Coronary artery (tissue), 2 donors: ENCODE results near the gene SMARCC2.

Experiments used
- DNase-seq: peaks from one replicate; pipeline ENCODE4 v3.0.0-alpha.2; 2017; ENCODE audit warnings: low spot score
- H3K27ac ChIP-seq, 2 donors: fragments of 200-600 bp; sonication (generic); one replicate each; pipeline ENCODE4 v1.5.1; 2016 to 2019
- H3K4me3 ChIP-seq: fragments of 200-600 bp; sonication (generic); 2 replicates; pipeline ENCODE4 v1.5.1; 2016; ENCODE audit warnings: mild to moderate bottlenecking, moderate library complexity
- TF ChIP-seq, protein P1 (sequence below): fragments of 200-600 bp; sonication (generic); IDR thresholded peaks from one replicate; pipeline ENCODE4 v1.5.1; 2019; ENCODE audit warnings: antibody characterized with exemption

SMARCC2 gene

DNA sequence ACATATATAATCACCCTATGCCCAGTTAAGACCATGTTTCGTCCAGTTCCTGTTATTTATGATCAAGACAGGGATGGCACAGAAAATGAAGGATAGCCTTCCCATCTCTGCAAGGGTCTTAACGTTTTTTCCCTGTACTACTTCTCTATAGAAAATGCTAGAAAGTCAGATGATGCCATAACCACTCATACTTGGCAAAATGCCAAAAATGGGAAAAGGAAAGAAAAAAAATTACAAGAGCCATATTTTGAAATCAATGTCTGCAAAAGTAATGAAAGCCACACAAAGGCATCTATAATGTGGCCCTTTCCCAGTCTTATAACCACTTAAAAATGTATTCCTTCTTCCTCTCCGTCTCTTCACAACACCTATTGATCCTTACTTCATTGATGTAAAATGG is 38.7 kb downstream of the SMARCC2 start:
- DNase-seq, result no peak
- Histone ChIP-seq H3K4me3 (no peak overlapping the region), H3K27ac (no peak overlapping the region)
- TF ChIP-seq, protein P1, sequence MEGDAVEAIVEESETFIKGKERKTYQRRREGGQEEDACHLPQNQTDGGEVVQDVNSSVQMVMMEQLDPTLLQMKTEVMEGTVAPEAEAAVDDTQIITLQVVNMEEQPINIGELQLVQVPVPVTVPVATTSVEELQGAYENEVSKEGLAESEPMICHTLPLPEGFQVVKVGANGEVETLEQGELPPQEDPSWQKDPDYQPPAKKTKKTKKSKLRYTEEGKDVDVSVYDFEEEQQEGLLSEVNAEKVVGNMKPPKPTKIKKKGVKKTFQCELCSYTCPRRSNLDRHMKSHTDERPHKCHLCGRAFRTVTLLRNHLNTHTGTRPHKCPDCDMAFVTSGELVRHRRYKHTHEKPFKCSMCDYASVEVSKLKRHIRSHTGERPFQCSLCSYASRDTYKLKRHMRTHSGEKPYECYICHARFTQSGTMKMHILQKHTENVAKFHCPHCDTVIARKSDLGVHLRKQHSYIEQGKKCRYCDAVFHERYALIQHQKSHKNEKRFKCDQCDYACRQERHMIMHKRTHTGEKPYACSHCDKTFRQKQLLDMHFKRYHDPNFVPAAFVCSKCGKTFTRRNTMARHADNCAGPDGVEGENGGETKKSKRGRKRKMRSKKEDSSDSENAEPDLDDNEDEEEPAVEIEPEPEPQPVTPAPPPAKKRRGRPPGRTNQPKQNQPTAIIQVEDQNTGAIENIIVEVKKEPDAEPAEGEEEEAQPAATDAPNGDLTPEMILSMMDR, result no peak

DNA sequence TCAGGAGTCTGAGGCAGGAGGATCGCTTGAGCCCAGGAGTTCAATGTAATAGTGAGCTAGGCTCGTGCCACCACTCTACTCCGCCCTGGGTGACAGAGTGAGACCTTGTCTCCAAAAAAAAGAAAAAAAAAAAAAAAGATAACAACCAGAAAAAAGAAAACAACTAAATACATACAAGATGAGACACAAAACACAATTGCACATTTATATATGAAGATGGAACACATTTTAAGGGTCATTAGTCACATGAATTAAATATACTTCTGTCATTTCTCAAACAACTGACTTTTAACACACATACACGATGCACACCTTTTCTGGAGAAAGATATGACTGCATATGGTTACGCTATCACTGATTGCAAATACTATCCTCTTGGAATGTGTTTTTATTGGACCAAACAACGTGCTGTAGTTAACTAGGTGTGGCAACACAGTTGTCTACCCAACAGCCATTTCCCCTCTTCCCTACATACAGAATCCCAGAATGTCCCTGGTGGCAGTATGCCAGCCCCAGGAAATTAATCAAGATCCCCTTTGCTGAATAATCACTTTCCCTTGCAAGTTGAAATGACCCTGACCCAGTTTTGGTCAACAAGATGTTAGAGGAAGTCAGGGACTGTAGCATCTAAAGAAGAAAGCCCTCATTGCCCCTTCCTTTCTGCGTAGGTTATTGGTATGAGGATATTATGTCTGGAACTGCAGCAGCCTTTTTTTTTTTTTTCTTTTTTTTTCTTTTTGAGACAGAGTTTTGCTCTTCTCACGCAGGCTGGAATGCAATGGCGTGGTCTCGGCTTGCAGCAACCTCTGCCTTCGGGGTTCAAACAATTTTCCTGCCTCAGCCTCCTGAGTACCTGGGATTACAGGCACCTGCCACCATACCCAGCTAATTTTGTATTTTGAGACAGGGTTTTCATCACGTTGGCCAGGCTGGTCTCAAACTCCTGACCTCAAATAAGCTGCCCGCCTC is 42.5 kb downstream of the SMARCC2 start:
- H3K4me3 ChIP-seq, result no peak overlapping the region
- DNase-seq, result no peak
- peak overlapping the region in 1 of 2 donors; percentile 72 for H3K27ac ChIP-seq
- TF ChIP-seq, protein P1, result no peak

DNA sequence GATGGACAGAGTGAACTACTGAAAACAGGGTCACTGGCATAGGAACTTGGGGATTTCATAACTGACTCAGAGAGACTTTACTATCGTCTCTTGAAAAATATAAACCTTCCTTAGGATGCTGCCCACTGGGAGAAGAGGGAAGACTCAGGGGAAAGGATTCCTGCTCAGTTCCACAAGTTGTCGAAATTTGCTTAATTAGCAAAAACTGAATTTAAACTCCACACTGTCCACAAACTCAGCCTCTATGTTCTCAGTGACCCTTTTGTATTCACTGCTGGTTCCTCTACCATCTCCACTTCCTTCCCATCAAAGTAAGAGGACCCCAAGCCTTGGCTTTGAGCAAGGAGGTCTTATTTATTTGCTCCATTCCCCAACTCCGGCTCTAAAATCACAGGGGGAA is 44.1 kb downstream of the SMARCC2 start:
- Histone ChIP-seq H3K4me3 (no peak overlapping the region), H3K27ac (no peak overlapping the region)
- DNase-seq, result no peak
- TF ChIP-seq, protein P1, result no peak

DNA sequence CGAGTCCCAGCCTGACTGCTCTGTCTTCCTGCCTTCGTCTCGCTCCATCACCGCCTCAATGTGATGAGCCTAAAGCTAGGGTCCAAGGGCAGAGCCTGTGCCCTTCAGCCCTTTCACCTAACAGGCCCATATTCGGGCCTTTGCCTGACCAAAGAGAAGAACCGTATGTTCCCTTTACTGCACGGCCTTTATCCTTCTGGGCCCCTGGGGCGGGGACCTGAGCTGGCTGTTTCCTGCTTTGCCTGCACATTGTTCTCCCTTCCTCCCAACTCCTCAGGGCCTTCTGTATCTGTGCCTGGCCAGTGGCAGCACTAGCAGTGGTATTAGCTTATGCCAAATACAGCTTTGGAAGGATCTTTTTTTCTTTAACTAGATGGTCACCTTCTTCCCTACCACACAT is 45.4 kb downstream of the SMARCC2 start:
- no peak overlapping the region for H3K4me3 ChIP-seq
- TF ChIP-seq, protein P1, result no peak
- H3K27ac ChIP-seq, result peak overlapping the region in 1 of 2 donors; percentile 64
- no peak for DNase-seq

DNA sequence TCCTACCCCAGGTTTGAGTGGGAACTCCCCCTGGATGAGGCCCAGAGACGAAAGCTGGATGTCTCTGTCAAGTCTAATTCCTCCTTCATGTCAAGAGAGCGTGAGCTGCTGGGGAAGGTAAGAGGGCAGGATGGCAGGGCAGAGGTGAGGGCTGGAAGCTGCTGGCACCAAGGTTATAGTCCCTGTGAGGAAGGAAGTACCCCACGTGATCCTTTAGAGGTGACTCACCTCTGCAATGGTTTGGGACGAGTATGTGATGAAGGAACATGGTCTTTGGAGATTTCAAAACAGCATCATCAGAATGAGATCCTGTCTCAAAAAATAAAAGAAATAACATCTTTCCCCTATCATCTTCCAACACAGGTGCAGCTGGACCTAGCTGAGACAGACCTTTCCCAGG is 46.1 kb downstream of the SMARCC2 start:
- no peak for DNase-seq
- TF ChIP-seq, protein P1, result no peak
- Histone ChIP-seq H3K4me3 (no peak overlapping the region), H3K27ac (peak overlapping the region in 1 of 2 donors; percentile 64)

DNA sequence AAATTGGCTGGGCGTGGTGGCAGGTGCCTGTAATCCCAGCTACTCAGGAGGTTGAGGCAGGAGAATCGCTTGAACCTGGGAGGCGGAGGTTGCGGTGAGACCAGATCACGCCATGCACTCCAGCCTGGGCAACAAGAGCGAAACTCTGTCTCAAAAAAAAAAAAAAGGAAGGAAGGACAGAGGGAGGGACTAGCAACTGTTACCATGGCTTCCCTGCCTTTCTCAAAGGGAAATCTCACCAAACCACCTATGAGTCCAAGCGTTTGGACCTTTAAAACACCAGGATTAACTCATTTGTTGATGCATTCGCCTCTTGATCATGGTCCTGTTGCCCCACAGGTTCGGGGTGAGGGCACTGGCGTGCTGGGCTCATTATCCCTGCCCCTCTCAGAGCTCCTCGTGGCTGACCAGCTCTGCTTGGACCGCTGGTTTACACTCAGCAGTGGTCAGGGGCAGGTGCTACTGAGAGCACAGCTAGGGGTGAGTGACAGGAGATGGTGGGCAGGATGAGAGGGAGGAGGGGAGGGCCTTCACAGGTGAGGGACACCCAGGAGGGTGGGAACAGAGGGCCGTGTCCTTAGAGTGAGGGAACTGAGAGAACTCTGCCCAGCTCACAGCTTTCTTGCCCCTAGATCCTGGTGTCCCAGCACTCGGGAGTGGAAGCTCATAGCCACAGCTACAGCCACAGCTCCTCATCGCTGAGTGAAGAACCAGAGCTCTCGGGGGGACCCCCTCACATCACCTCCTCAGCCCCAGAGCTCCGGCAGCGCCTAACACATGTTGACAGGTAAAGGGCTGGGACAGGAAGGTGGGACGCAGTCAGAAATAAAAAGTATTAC is 47.1 kb downstream of the SMARCC2 start:
- Histone ChIP-seq H3K4me3 (no peak overlapping the region), H3K27ac (peak overlapping the region in 1 of 2 donors; percentile 64)
- no peak for DNase-seq
- TF ChIP-seq, protein P1, result no peak
